ENCODE results near the gene CARMIL1.
A peak's percentile ranks its signal among the peaks of the same experiment; 100 is the strongest.
"Not testable (repeated sequence)": the region's sequence is repeated elsewhere in the genome, so short reads cannot be mapped to it uniquely, and the experiment has no call there.

Gene CARMIL1

GRCh38 chr6:25418454-25419052, 139.4 kb downstream of the CARMIL1 start:
- no peak overlapping the region for H3K4me3 ChIP-seq (ENCODE audit: low read length)
- no peak for DNase-seq (ENCODE audit: low read depth, low spot score)

- no peak for DNase-seq (ENCODE audit: low read depth, low spot score)
- H3K4me3 ChIP-seq (ENCODE audit: low read length), result no peak overlapping the region
These were observed 140.7 kb downstream of the CARMIL1 start for GRCh38 chr6:25419879-25420278.

GRCh38 chr6:25423358-25423757, 144.2 kb downstream of the CARMIL1 start:
- no peak overlapping the region for H3K4me3 ChIP-seq (ENCODE audit: low read length)
- no peak for DNase-seq (ENCODE audit: low read depth, low spot score)

GRCh38 chr6:25424303-25424702, 145.1 kb downstream of the CARMIL1 start:
- no peak overlapping the region for H3K4me3 ChIP-seq (ENCODE audit: low read length)

GRCh38 chr6:25427549-25427948, 148.4 kb downstream of the CARMIL1 start:
- DNase-seq (ENCODE audit: low read depth, low spot score), result no peak
- no peak overlapping the region for H3K4me3 ChIP-seq (ENCODE audit: low read length)

More at GRCh38 chr6:25424303-25424702, 145.1 kb downstream of the CARMIL1 start:
- no peak for DNase-seq (ENCODE audit: low read depth, low spot score)

GRCh38 chr6:25428758-25429317, 149.7 kb downstream of the CARMIL1 start:
- no peak for DNase-seq (ENCODE audit: low read depth, low spot score)
- H3K4me3 ChIP-seq (ENCODE audit: low read length), result no peak overlapping the region

GRCh38 chr6:25431306-25431974, 152.3 kb downstream of the CARMIL1 start:
- DNase-seq (ENCODE audit: low read depth, low spot score), result no peak
- no peak overlapping the region for H3K4me3 ChIP-seq (ENCODE audit: low read length)

GRCh38 chr6:25431975-25432307, 152.8 kb downstream of the CARMIL1 start:
- no peak overlapping the region for H3K4me3 ChIP-seq (ENCODE audit: low read length)
- no peak for DNase-seq (ENCODE audit: low read depth, low spot score)

GRCh38 chr6:25434921-25435320, 155.7 kb downstream of the CARMIL1 start:
- no peak overlapping the region for H3K4me3 ChIP-seq (ENCODE audit: low read length)
- DNase-seq (ENCODE audit: low read depth, low spot score), result no peak

- H3K4me3 ChIP-seq (ENCODE audit: low read length), result no peak overlapping the region
- no peak for DNase-seq (ENCODE audit: low read depth, low spot score)
These were observed 156.3 kb downstream of the CARMIL1 start for GRCh38 chr6:25435416-25435985.

GRCh38 chr6:25436760-25437159, 157.6 kb downstream of the CARMIL1 start:
- H3K4me3 ChIP-seq (ENCODE audit: low read length), result no peak overlapping the region
- no peak for DNase-seq (ENCODE audit: low read depth, low spot score)

GRCh38 chr6:25439368-25439767, 160.2 kb downstream of the CARMIL1 start:
- DNase-seq (ENCODE audit: low read depth, low spot score), result no peak

GRCh38 chr6:25441663-25442270, 162.6 kb downstream of the CARMIL1 start:
- peak; percentile 15 for DNase-seq (ENCODE audit: low read depth, low spot score)
- H3K4me3 ChIP-seq (ENCODE audit: low read length), result no peak overlapping the region

More at GRCh38 chr6:25439368-25439767, 160.2 kb downstream of the CARMIL1 start:
- no peak overlapping the region for H3K4me3 ChIP-seq (ENCODE audit: low read length)

- H3K4me3 ChIP-seq (ENCODE audit: low read length), result no peak overlapping the region
- no peak for DNase-seq (ENCODE audit: low read depth, low spot score)
These were observed 163.7 kb downstream of the CARMIL1 start for GRCh38 chr6:25442898-25443297.

- not testable (repeated sequence) for H3K4me3 ChIP-seq (ENCODE audit: low read length); DNase-seq (ENCODE audit: low read depth, low spot score)
These were observed 165.3 kb downstream of the CARMIL1 start for GRCh38 chr6:25444521-25444920.

- DNase-seq (ENCODE audit: low read depth, low spot score), result no peak
- no peak overlapping the region for H3K4me3 ChIP-seq (ENCODE audit: low read length)
These were observed 167.8 kb downstream of the CARMIL1 start for GRCh38 chr6:25446830-25447569.

- no peak for DNase-seq (ENCODE audit: low read depth, low spot score)
- no peak overlapping the region for H3K4me3 ChIP-seq (ENCODE audit: low read length)
These were observed 168.4 kb downstream of the CARMIL1 start for GRCh38 chr6:25447570-25447929.

- no peak overlapping the region for H3K4me3 ChIP-seq (ENCODE audit: low read length)
- DNase-seq (ENCODE audit: low read depth, low spot score), result no peak
These were observed 169.9 kb downstream of the CARMIL1 start for GRCh38 chr6:25448965-25449538.

- no peak overlapping the region for H3K4me3 ChIP-seq (ENCODE audit: low read length)
- no peak for DNase-seq (ENCODE audit: low read depth, low spot score)
These were observed 170.6 kb downstream of the CARMIL1 start for GRCh38 chr6:25449774-25450173.
